GM10266 (cell line): ENCODE data around the gene EP400.

Experiments used
- DNase-seq: peaks from one replicate; pipeline ENCODE4 v3.0.0; 2012; ENCODE audit errors: extremely low spot score
- CTCF ChIP-seq: IDR thresholded peaks from 2 replicates; pipeline ENCODE4 v1.5.1; 2012; ENCODE audit warnings: mild to moderate bottlenecking, low read depth; ENCODE audit not compliant: control insufficient read depth, insufficient read depth; ENCODE audit errors: missing control alignments

EP400 gene

GRCh38 chr12:131905081-131905629, 44.6 kb upstream of the EP400 start:
- no peak for TF ChIP-seq CTCF
- no peak for DNase-seq

- TF ChIP-seq CTCF: no peak
- DNase-seq: no peak
Observed at GRCh38 chr12:131905630-131906091, 44.1 kb upstream of the EP400 start.

GRCh38 chr12:131907379-131908091, 42.2 kb upstream of the EP400 start:
- TF ChIP-seq CTCF: no peak
- DNase-seq: no peak

GRCh38 chr12:131908092-131909080, 41.4 kb upstream of the EP400 start:
- no peak for TF ChIP-seq CTCF
- no peak for DNase-seq

GRCh38 chr12:131909081-131909751, 40.5 kb upstream of the EP400 start:
- no peak for TF ChIP-seq CTCF
- no peak for DNase-seq

GRCh38 chr12:131909752-131910219, 40.0 kb upstream of the EP400 start:
- DNase-seq: no peak
- TF ChIP-seq CTCF: no peak
